ENCODE measurements around the gene C4orf33. TPM values are rescaled to one million over a fixed set of nuclear protein-coding genes. Genes with fewer than 3 reads are reported as not detected.

The C4orf33 gene
- polyA plus RNA-seq, 2 donors = 9.1 to 12.8 TPM

GRCh38 chr4:129087516-129087915 lies 8.4 kb upstream of the C4orf33 start:
- 96 to 100% methylated on average over 2 of the region's 2 CpGs for WGBS, 2 donors

GRCh38 chr4:129092631-129093190 lies 3.2 kb upstream of the C4orf33 start:
- H3K4me1 ChIP-seq (ENCODE audit: control insufficient read depth in 2 of 2, insufficient read depth in 2 of 2, low read length in 1 of 2) = no peaks in the 10 kb centered on the region
- H3K36me3 ChIP-seq (ENCODE audit: control insufficient read depth in 2 of 2, insufficient read depth in 2 of 2, low read length in 1 of 2) = no peaks in the 10 kb centered on the region

More at GRCh38 chr4:129087516-129087915, 8.4 kb upstream of the C4orf33 start:
- no peak overlapping the region for H3K27ac ChIP-seq (ENCODE audit: low read depth in 2 of 2, low read length in 1 of 2)
- H3K4me3 ChIP-seq (ENCODE audit: low read depth in 1 of 2, low read length in 2 of 2) = no peak overlapping the region
- no peaks in the 10 kb centered on the region for H3K4me1 ChIP-seq (ENCODE audit: control insufficient read depth in 2 of 2, insufficient read depth in 2 of 2, low read length in 1 of 2)
- H3K36me3 ChIP-seq (ENCODE audit: control insufficient read depth in 2 of 2, insufficient read depth in 2 of 2, low read length in 1 of 2) = no peaks in the 10 kb centered on the region
- H3K27me3 ChIP-seq (ENCODE audit: control insufficient read depth in 1 of 2, insufficient read depth in 2 of 2, low read length in 2 of 2) = no peaks in the 10 kb centered on the region
- no peaks in the 10 kb centered on the region for H3K9me3 ChIP-seq (ENCODE audit: control insufficient read depth in 2 of 2, insufficient read depth in 1 of 2, low read depth in 1 of 2, low read length in 1 of 2)

GRCh38 chr4:129093191-129093920 lies 2.6 kb upstream of the C4orf33 start, which contains the start of gene SCLT1:
Gene SCLT1, minus strand, starts transcription at chr4:129093539. Its CDS starts 436 bp downstream, at chr4:129093103.
- no peaks in the 10 kb centered on the region for H3K27me3 ChIP-seq (ENCODE audit: control insufficient read depth in 1 of 2, insufficient read depth in 2 of 2, low read length in 2 of 2)
- H3K27ac ChIP-seq (ENCODE audit: low read depth in 2 of 2, low read length in 1 of 2) = peak within 1 kb of the TSS; percentile 99
- WGBS, 2 donors = 0% methylated on average over 57 of the region's 57 CpGs
- H3K4me3 ChIP-seq (ENCODE audit: low read depth in 1 of 2, low read length in 2 of 2) = peak within 1 kb of the TSS; percentile 84 to 90
- H3K9me3 ChIP-seq (ENCODE audit: control insufficient read depth in 2 of 2, insufficient read depth in 1 of 2, low read depth in 1 of 2, low read length in 1 of 2) = no peaks in the 10 kb centered on the region
- no peaks in the 10 kb centered on the region for H3K36me3 ChIP-seq (ENCODE audit: control insufficient read depth in 2 of 2, insufficient read depth in 2 of 2, low read length in 1 of 2)
- H3K4me1 ChIP-seq (ENCODE audit: control insufficient read depth in 2 of 2, insufficient read depth in 2 of 2, low read length in 1 of 2) = no peaks in the 10 kb centered on the region

More at GRCh38 chr4:129092631-129093190, 3.2 kb upstream of the C4orf33 start:
- Histone ChIP-seq H3K27ac (ENCODE audit: low read depth in 2 of 2, low read length in 1 of 2) (peak overlapping the region; percentile 99), H3K4me3 (ENCODE audit: low read depth in 1 of 2, low read length in 2 of 2) (peak overlapping the region; percentile 84 to 90), H3K9me3 (ENCODE audit: control insufficient read depth in 2 of 2, insufficient read depth in 1 of 2, low read depth in 1 of 2, low read length in 1 of 2) (no peaks in the 10 kb centered on the region), H3K27me3 (ENCODE audit: control insufficient read depth in 1 of 2, insufficient read depth in 2 of 2, low read length in 2 of 2) (no peaks in the 10 kb centered on the region)
- 0 to 1% methylated on average over 11 of the region's 11 CpGs for WGBS, 2 donors

GRCh38 chr4:129094347-129094746 lies 1.6 kb upstream of the C4orf33 start:
- Histone ChIP-seq H3K4me3 (ENCODE audit: low read depth in 1 of 2, low read length in 2 of 2) (no peak overlapping the region), H3K27ac (ENCODE audit: low read depth in 2 of 2, low read length in 1 of 2) (no peak overlapping the region), H3K36me3 (ENCODE audit: control insufficient read depth in 2 of 2, insufficient read depth in 2 of 2, low read length in 1 of 2) (no peaks in the 10 kb centered on the region), H3K4me1 (ENCODE audit: control insufficient read depth in 2 of 2, insufficient read depth in 2 of 2, low read length in 1 of 2) (no peaks in the 10 kb centered on the region), H3K27me3 (ENCODE audit: control insufficient read depth in 1 of 2, insufficient read depth in 2 of 2, low read length in 2 of 2) (no peaks in the 10 kb centered on the region), H3K9me3 (ENCODE audit: control insufficient read depth in 2 of 2, insufficient read depth in 1 of 2, low read depth in 1 of 2, low read length in 1 of 2) (no peaks in the 10 kb centered on the region)
- 45 to 61% methylated on average over 3 of the region's 3 CpGs for WGBS, 2 donors

GRCh38 chr4:129098531-129099001 lies 2.6 kb downstream of the C4orf33 start:
- H3K9me3 ChIP-seq (ENCODE audit: control insufficient read depth in 2 of 2, insufficient read depth in 1 of 2, low read depth in 1 of 2, low read length in 1 of 2) = no peaks in the 10 kb centered on the region
- H3K4me1 ChIP-seq (ENCODE audit: control insufficient read depth in 2 of 2, insufficient read depth in 2 of 2, low read length in 1 of 2) = no peaks in the 10 kb centered on the region
- H3K36me3 ChIP-seq (ENCODE audit: control insufficient read depth in 2 of 2, insufficient read depth in 2 of 2, low read length in 1 of 2) = no peaks in the 10 kb centered on the region
- H3K4me3 ChIP-seq (ENCODE audit: low read depth in 1 of 2, low read length in 2 of 2) = no peak overlapping the region
- H3K27ac ChIP-seq (ENCODE audit: low read depth in 2 of 2, low read length in 1 of 2) = no peak overlapping the region
- H3K27me3 ChIP-seq (ENCODE audit: control insufficient read depth in 1 of 2, insufficient read depth in 2 of 2, low read length in 2 of 2) = no peaks in the 10 kb centered on the region

GRCh38 chr4:129109965-129110824 lies 14.2 kb downstream of the C4orf33 start:
- Histone ChIP-seq H3K36me3 (ENCODE audit: control insufficient read depth in 2 of 2, insufficient read depth in 2 of 2, low read length in 1 of 2) (peaks cover 0 to 6% of the 10 kb centered on the region in 2 donors), H3K4me3 (ENCODE audit: low read depth in 1 of 2, low read length in 2 of 2) (no peak overlapping the region), H3K27me3 (ENCODE audit: control insufficient read depth in 1 of 2, insufficient read depth in 2 of 2, low read length in 2 of 2) (no peaks in the 10 kb centered on the region), H3K27ac (ENCODE audit: low read depth in 2 of 2, low read length in 1 of 2) (no peak overlapping the region), H3K4me1 (ENCODE audit: control insufficient read depth in 2 of 2, insufficient read depth in 2 of 2, low read length in 1 of 2) (no peaks in the 10 kb centered on the region), H3K9me3 (ENCODE audit: control insufficient read depth in 2 of 2, insufficient read depth in 1 of 2, low read depth in 1 of 2, low read length in 1 of 2) (no peaks in the 10 kb centered on the region)
- whole genome bisulfite sequencing, 2 donors = 79 to 88% methylated on average over 3 of the region's 3 CpGs

- H3K4me1 ChIP-seq (ENCODE audit: control insufficient read depth in 2 of 2, insufficient read depth in 2 of 2, low read length in 1 of 2) = no peaks in the 10 kb centered on the region
- H3K9me3 ChIP-seq (ENCODE audit: control insufficient read depth in 2 of 2, insufficient read depth in 1 of 2, low read depth in 1 of 2, low read length in 1 of 2) = no peaks in the 10 kb centered on the region
- no peaks in the 10 kb centered on the region for H3K27me3 ChIP-seq (ENCODE audit: control insufficient read depth in 1 of 2, insufficient read depth in 2 of 2, low read length in 2 of 2)
- H3K4me3 ChIP-seq (ENCODE audit: low read depth in 1 of 2, low read length in 2 of 2) = no peak overlapping the region
- peaks cover 0 to 6% of the 10 kb centered on the region in 2 donors for H3K36me3 ChIP-seq (ENCODE audit: control insufficient read depth in 2 of 2, insufficient read depth in 2 of 2, low read length in 1 of 2)
- H3K27ac ChIP-seq (ENCODE audit: low read depth in 2 of 2, low read length in 1 of 2) = no peak overlapping the region
- 85 to 87% methylated on average over 3 of the region's 3 CpGs for WGBS, 2 donors
Measured at GRCh38 chr4:129110931-129111330, 15.0 kb downstream of the C4orf33 start.

GRCh38 chr4:129111919-129112318 lies 16.0 kb downstream of the C4orf33 start:
- Histone ChIP-seq H3K9me3 (ENCODE audit: control insufficient read depth in 2 of 2, insufficient read depth in 1 of 2, low read depth in 1 of 2, low read length in 1 of 2) (no peaks in the 10 kb centered on the region), H3K4me1 (ENCODE audit: control insufficient read depth in 2 of 2, insufficient read depth in 2 of 2, low read length in 1 of 2) (no peaks in the 10 kb centered on the region), H3K27ac (ENCODE audit: low read depth in 2 of 2, low read length in 1 of 2) (no peak overlapping the region), H3K36me3 (ENCODE audit: control insufficient read depth in 2 of 2, insufficient read depth in 2 of 2, low read length in 1 of 2) (peaks cover 0 to 6% of the 10 kb centered on the region in 2 donors), H3K4me3 (ENCODE audit: low read depth in 1 of 2, low read length in 2 of 2) (no peak overlapping the region), H3K27me3 (ENCODE audit: control insufficient read depth in 1 of 2, insufficient read depth in 2 of 2, low read length in 2 of 2) (no peaks in the 10 kb centered on the region)

GRCh38 chr4:129113434-129113833 lies 17.5 kb downstream of the C4orf33 start:
- no peaks in the 10 kb centered on the region for H3K27me3 ChIP-seq (ENCODE audit: control insufficient read depth in 1 of 2, insufficient read depth in 2 of 2, low read length in 2 of 2)
- H3K4me3 ChIP-seq (ENCODE audit: low read depth in 1 of 2, low read length in 2 of 2) = no peak overlapping the region
- no peaks in the 10 kb centered on the region for H3K9me3 ChIP-seq (ENCODE audit: control insufficient read depth in 2 of 2, insufficient read depth in 1 of 2, low read depth in 1 of 2, low read length in 1 of 2)
- H3K27ac ChIP-seq (ENCODE audit: low read depth in 2 of 2, low read length in 1 of 2) = no peak overlapping the region
- 18 to 29% methylated on average over 1 of the region's 1 CpG for WGBS, 2 donors
- H3K4me1 ChIP-seq (ENCODE audit: control insufficient read depth in 2 of 2, insufficient read depth in 2 of 2, low read length in 1 of 2) = no peaks in the 10 kb centered on the region
- H3K36me3 ChIP-seq (ENCODE audit: control insufficient read depth in 2 of 2, insufficient read depth in 2 of 2, low read length in 1 of 2) = peaks cover 0 to 6% of the 10 kb centered on the region in 2 donors

Measured in esophagus (tissue), 2 donors.